DOHH2 (cell line): ENCODE data around the gene INSIG2.

Experiments used
- H3F3A ChIP-seq: fragments of 200-600 bp; sonication (generic), shearing (Covaris generic); 2 replicates; pipeline ENCODE4 v1.6.0; 2016; ENCODE audit warnings: antibody characterized with exemption, mild to moderate bottlenecking; ENCODE audit not compliant: control insufficient read depth, insufficient read depth
- H3K27ac ChIP-seq: fragments of 200-600 bp; sonication (generic); 2 replicates; pipeline ENCODE4 v1.5.1; 2014; ENCODE audit warnings: low read depth, mild to moderate bottlenecking, low read length, moderate library complexity
- H3K27me3 ChIP-seq: fragments of 200-600 bp; sonication (generic); 2 replicates; pipeline ENCODE4 v1.6.1; 2014; ENCODE audit warnings: mild to moderate bottlenecking, low read length, mixed read lengths; ENCODE audit not compliant: control insufficient read depth
- H3K36me3 ChIP-seq: fragments of 200-600 bp; sonication (generic); 2 replicates; pipeline ENCODE4 v1.6.1; 2014; ENCODE audit warnings: mild to moderate bottlenecking, low read length, moderate library complexity, mixed read lengths; ENCODE audit not compliant: control insufficient read depth
- H3K4me1 ChIP-seq: fragments of 200-600 bp; sonication (generic); 2 replicates; pipeline ENCODE4 v1.6.1; 2014; ENCODE audit warnings: mild to moderate bottlenecking, low read length, mixed read lengths; ENCODE audit not compliant: control insufficient read depth
- H3K4me2 ChIP-seq: fragments of 200-600 bp; sonication (generic); 2 replicates; pipeline ENCODE4 v1.6.0; 2014; ENCODE audit warnings: mild to moderate bottlenecking, low read length, moderate library complexity
- H3K4me3 ChIP-seq: fragments of 200-600 bp; sonication (generic); 2 replicates; pipeline ENCODE4 v1.5.1; 2014; ENCODE audit warnings: mild to moderate bottlenecking, low read length, mixed read lengths
- H3K79me2 ChIP-seq: fragments of 200-600 bp; sonication (generic); 2 replicates; pipeline ENCODE4 v1.6.1; 2014; ENCODE audit warnings: mild to moderate bottlenecking, low read length, mixed read lengths; ENCODE audit not compliant: control insufficient read depth
- H3K9me2 ChIP-seq: fragments of 200-600 bp; sonication (generic); replicated peaks from 2 replicates; pipeline ENCODE4 v1.6.1; 2014; ENCODE audit warnings: mild to moderate bottlenecking, low read length, mixed read lengths; ENCODE audit not compliant: control insufficient read depth
- H3K9me3 ChIP-seq: fragments of 200-600 bp; sonication (generic); 2 replicates; pipeline ENCODE4 v1.6.1; 2014; ENCODE audit warnings: antibody characterized with exemption, low read length, mixed read lengths; ENCODE audit not compliant: control insufficient read depth, insufficient read depth
- H4K20me1 ChIP-seq: fragments of 200-600 bp; sonication (generic); 2 replicates; pipeline ENCODE4 v1.6.0; 2014; ENCODE audit warnings: low read depth, mild to moderate bottlenecking, antibody characterized with exemption, low read length, moderate library complexity; ENCODE audit not compliant: control insufficient read depth, insufficient read depth
- CTCF ChIP-seq: fragments of 200-600 bp; sonication (generic); IDR thresholded peaks from one replicate; pipeline ENCODE4 v1.5.1; 2014; ENCODE audit warnings: antibody characterized with exemption, mild to moderate bottlenecking, low read depth, low read length; ENCODE audit not compliant: poor library complexity, severe bottlenecking
- EZH2phosphoT487 ChIP-seq: fragments of 200-600 bp; sonication (generic); IDR thresholded peaks from 2 replicates; pipeline ENCODE4 v1.6.1; 2017; ENCODE audit warnings: borderline replicate concordance, mild to moderate bottlenecking, antibody characterized with exemption, low read length, moderate library complexity, mixed read lengths

The INSIG2 gene

GRCh38 chr2:118058951-118059350, 29.3 kb upstream of the INSIG2 start:
- Histone ChIP-seq H3K4me2 (no peak overlapping the region), H3K9me3 (no peaks in the 10 kb centered on the region)

GRCh38 chr2:118059919-118060478, 28.3 kb upstream of the INSIG2 start:
- Histone ChIP-seq H3K27ac (0 out of 2 replicates have a peak overlapping the region, but pooled peaks have one; percentile 8), H3F3A (peaks cover 16% of the 10 kb centered on the region), H3K4me1 (peaks cover 58% of the 10 kb centered on the region), H3K9me3 (no peaks in the 10 kb centered on the region), H3K4me3 (peak overlapping the region; percentile 15; the same call in 1 of the 2 replicates), H3K4me2 (peak overlapping the region; percentile 33), H3K36me3 (no peaks in the 10 kb centered on the region), H3K27me3 (no peaks in the 10 kb centered on the region), H3K9me2 (no peaks in the 10 kb centered on the region), H4K20me1 (no peaks in the 10 kb centered on the region), H3K79me2 (no peaks in the 10 kb centered on the region)
- no peak for TF ChIP-seq EZH2phosphoT487
- TF ChIP-seq CTCF, result no peak

More at GRCh38 chr2:118058951-118059350, 29.3 kb upstream of the INSIG2 start:
- H3K9me2 ChIP-seq, result no peaks in the 10 kb centered on the region
- H3K79me2 ChIP-seq, result no peaks in the 10 kb centered on the region
- H3F3A ChIP-seq, result peaks cover 17% of the 10 kb centered on the region
- TF ChIP-seq EZH2phosphoT487, result no peak
- TF ChIP-seq CTCF, result no peak
- H3K27me3 ChIP-seq, result no peaks in the 10 kb centered on the region
- peaks cover 68% of the 10 kb centered on the region for H3K4me1 ChIP-seq
- no peak overlapping the region for H3K27ac ChIP-seq
- no peaks in the 10 kb centered on the region for H3K36me3 ChIP-seq
- no peaks in the 10 kb centered on the region for H4K20me1 ChIP-seq
- no peak overlapping the region for H3K4me3 ChIP-seq

- Histone ChIP-seq H3K4me2 (no peak overlapping the region), H3K79me2 (no peaks in the 10 kb centered on the region), H3K27me3 (no peaks in the 10 kb centered on the region), H3K9me3 (no peaks in the 10 kb centered on the region), H3K4me1 (peaks cover 44% of the 10 kb centered on the region), H3F3A (peaks cover 5% of the 10 kb centered on the region), H3K9me2 (no peaks in the 10 kb centered on the region), H3K27ac (no peak overlapping the region), H3K36me3 (no peaks in the 10 kb centered on the region), H3K4me3 (no peak overlapping the region), H4K20me1 (no peaks in the 10 kb centered on the region)
- TF ChIP-seq CTCF (peak; percentile 76), EZH2phosphoT487 (no peak)
These were observed 26.9 kb upstream of the INSIG2 start for GRCh38 chr2:118061135-118061955.
